NCI-H1105 (cell line): ENCODE data around the gene PRKCH.
A peak's percentile ranks its signal among the peaks of the same experiment; 100 is the strongest.

Experiments used
- DNase-seq: peaks from one replicate; lab custom pipeline; 2025; lab: John Stamatoyannopoulos, UW

Gene PRKCH

DNA sequence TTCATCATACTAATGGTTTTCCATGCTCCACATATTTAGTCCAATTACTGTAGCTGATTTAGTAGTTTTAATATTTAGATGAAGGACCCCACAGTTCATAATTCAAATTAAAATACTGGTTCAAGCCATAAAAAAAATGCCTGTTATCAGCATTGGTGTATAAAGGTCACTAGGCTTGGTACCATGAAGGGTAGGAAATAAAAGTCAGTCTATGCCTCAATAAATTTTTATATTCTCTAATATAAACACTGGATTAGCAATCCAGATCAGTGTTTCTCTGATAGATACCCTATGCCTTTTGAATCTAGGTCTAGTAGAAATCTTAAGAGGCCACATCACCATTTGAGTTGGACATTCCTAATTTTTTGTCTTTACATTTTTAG, 210.7 kb downstream of the PRKCH start:
- no peak for DNase-seq

DNA sequence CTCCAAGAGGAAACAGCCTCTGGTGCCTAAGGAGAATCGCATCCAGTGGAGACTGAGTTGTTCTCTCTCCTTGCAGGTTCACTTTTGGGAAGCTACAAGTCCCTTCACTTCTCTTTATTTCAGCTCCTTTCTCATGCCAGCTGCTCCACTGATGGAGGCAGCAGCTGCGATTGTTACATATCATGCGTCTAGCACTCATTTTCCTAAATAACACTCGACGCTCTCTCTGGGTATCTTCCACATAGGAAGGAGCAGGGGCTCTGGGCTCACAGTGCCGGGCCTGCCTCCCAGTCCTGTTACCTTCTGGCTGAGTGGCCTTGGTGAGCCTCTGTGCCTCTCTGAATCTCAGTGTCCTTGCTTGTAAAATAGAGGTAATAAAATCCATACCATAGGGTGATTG, 211.4 kb downstream of the PRKCH start:
- no peak for DNase-seq

DNA sequence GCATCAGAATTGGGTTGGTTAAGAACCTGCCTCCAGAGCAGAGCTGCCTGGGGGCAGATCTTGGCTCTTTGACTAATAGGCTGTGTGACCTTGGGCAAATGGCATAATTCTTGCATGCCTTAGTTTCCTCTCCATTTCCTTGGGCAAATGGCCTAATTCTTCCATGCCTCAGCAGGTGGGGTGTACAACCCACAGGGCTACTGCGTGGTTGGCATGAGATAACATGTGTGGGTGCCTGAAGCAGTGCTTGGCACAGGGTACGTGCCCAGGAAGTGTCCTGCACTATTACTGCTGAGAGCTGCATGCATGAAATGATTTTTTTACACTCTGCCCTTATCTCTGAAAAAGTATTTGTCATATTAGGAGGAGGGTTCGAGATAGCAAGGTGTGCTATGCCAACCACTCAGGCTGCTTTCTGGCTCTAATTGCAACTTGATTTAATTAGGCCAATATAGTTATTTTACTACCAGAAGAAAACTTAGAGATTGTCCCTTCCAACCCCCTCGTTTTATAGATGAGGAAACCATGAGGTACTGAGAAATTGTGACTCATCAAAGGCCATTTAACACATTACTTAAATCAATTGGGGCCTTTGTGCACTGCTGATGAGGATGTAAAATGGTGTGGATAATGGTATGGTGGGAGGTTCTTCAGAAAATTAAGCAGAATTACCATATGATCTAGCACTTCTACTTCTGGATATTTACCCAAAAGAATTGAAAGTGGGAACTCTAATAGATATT, 212.3 kb downstream of the PRKCH start:
- DNase-seq = no peak

DNA sequence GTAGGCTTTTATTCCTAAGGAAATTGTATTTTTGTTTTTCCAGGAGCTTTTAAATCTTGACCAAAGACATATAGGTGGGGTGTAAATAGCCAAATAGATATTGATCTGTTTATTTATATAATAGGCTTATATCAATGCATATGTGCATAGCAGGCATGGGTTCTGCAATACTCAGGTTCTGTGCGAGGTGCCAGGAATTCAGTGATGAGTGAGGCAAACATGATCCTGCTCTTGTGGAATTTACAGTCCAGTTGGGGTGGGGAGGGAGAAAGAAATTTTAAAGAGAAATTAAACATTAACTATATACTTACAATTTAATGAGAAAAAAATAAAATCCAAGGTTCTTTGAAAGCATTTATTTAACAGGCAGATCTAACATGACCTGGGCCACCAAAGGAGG, 213.7 kb downstream of the PRKCH start:
- DNase-seq = no peak

DNA sequence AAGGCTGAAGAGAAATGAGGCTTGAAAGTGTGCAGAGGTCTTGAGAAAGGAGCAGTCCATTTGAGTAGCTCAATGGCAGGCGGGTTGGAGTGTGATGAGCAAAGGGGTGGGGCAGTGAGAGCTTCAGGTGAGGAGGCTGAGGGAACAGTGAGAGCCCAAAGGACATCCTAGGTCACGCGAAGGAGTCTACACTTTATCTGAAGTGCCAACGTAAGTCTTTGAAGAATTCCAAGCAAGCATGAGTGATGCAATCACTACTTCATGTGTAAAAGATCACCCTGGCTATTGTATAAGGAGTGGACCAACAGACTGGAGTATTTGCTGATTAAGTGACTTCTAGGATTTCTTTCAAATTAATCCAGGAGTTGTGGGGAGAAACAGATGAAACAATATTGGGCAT, 214.1 kb downstream of the PRKCH start:
- no peak for DNase-seq

DNA sequence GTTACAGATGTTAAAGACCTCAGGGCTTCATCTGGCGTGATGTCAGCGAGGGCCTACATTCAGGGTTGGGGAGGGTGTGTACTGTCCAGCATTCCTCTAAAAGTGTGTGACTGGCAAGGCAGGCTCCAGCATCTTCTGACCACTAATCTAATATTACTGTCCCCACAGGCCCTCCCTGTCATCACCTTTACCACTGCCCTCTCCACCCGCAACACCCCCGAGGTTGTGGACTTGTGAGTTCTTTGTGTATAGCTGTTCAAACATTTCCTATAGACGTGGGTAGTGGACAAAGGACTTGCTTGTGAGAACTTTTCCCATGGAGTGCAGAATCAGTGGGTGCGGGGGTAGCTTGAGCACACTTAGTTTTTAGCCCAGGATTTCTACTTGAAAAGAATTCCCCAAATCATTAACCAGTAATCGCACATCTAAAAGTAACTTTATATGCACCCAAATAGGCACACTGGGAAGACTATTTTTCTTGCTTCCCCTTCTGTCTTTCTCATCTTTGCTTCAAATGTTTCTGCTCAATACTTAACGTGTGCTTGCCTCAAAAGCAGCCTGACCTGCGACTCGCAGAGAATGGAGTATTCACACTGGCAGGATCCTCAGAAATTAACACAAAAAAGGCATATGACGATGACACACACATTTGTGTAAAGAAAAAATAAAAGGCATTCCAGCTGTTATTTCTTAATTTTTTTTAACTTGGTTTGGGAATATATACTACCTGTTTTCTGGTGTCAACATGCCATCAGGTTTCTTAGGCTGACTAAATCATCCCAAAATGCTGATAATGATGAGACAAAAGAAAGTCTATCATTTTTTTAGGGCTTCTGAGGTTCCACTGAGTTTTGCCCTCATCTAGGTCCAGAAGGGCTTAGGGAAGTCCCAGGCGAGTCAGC, 215.5 kb downstream of the PRKCH start:
- DNase-seq = no peak

DNA sequence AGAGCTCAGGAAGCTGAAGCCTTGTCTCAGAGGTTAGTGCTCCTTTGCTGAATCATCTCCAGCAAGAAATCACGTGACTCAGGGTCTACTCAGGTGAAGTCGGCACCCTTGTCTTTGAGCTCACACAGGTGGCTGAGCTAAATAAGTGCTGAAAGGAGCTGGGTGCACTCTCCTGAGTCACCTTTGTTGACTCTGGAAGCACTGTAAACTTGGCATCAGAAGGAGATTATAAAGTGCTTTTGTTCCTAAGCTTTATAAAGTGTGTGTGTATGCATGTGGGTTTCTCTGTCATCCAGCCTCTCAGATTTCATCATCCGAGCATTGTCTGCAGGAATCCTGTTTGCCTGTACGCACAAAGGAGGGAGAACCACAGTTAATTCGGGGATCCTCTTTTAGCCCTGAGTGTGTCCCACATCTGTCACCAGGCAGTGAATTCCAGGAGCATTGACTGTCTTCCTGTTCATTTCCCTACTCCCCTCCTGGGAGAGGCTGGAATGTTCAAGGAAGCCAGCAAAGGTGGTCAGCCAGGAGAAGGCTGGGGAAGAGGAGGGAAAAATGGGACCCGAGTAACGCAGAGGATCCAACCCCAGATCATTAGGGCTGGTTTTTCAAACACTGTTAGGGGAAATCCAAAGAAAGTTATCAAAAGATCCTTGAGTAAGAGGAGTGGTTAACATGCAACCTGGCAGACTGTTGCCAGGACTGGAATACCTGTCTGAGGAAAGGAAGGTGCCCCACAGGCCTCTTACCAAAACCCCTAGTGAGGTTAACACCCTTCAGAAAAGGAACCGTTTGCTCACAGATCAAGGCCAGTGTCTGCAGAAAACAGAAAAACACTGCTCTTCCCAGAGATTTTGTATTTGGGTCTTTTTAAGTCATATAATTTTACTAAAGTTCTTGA, 216.4 kb downstream of the PRKCH start:
- peak; percentile 67 for DNase-seq

DNA sequence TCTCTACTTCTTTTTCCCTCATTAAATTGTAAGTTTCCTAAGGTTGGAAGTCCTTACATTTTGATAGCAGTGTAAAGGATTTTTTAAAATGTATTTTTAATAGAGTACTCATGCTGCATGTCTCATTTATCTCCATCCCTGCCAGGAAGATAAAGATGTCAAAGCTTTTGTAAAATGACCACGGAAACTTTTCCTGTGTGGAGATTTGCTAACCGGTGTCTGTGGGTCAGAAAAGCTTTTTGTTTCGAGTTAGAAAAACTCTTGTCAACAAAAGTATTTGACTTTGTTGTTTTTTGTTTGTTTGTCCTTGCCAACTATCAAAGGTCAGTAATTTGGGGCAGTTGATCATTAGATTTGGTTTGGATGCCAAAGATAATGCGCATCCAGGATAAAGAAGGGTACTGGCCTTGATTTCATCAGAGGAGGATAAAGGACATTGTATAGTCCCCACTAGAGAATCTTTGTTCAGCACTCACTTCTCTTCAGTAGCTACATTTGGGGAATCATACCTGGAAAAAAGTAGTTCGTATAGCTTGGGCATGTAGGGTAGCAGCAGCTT, 217.2 kb downstream of the PRKCH start:
- no peak for DNase-seq

DNA sequence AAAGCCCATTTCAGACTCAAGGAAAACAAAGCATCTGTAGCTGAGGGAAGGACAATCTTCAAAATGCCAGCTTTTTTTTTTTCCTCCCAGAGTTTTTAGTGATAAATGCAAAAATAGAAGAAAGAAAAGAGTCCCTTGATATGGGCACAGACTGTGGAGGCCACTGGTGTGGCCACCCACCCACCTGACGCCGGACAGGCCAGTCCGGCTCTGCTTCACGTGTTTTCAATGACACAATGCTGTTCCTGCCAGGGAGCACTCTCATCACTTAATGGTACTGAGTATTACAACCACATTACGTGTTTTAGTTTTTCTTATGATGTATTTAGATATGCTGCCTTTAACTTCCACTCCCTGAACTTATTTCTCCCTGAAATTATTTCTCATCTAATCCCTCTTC, 218.3 kb downstream of the PRKCH start:
- no peak for DNase-seq

DNA sequence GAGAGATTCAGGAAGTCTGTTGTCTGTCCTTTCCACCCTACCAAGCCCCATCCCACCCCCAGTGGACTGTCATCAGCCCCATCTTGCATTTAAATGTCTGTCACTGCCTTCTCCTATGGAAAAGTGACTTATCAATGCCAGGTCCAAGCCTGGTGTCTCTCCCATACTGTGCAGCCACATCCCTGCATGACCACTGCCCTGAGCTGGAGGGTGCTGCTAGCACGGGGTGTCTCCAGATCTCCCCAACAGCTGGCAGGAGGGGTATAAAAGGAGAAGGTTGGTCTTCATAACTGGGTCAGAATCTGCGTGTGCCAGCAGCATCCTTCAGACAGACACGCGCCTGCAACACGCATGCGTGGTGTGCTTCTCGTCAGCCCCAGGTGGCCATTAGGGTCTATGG, 219.6 kb downstream of the PRKCH start:
- no peak for DNase-seq

DNA sequence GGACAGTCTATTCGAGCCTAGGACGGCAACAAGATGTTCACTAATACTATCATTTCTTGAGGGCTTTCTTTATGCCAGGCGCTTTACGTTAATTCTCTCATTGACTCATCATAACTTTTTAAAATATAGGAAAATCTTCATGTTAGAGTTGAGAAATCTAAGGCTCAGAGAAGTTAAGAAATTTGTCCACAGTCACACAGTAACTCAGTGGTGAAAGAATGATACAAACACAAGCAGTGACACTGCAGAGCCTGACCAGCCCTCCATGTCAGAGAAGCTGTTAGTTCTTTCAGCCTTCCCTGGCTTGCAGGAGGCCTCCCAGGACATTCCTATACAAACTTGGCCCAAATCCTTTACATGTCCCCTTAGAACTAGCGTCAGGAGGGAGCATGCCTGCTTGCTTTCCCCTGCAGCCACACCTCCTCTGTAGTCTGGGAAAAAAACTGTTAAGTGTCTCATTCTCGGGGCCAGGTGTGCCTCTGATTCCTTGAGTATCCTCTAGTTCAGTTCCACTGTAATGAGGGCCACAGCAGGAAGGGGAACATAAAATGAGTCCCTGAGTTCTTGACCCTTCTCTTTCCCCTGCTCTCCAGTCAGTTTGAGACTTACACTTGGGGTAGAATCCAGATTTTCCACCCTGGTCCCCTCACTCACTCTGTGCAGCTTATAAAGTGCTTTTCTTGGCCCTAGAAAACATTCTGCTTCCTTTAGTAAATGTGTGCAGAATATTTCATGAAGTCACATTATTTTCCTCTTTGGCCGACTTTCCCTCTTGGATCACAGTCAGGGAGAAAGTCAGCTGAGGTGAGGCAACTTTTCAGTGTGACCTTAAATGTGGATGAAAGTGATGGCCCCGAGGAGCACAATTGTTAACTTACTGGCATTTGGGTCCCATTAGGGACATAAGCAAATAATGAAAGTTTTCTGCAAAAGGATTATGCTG, 221.7 kb downstream of the PRKCH start:
- no peak for DNase-seq

DNA sequence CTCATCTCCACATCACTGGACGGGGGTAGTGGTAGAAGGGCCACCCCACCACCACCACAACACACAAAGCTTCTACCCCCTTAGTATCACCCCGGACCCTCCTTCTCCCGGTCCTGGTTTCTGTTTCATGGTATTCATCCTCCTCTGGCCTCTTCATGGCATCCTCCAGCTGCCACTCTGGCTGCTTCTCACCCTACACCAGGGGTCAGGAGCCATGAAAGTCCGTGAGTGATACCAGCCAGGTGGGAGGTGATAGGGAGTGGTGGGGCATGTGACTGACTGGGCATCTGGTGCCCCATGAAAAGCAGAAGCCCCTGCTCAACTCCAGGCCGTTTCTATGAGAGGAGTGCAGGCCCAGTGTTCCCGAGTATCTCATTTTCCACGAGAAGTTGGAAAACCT, 222.6 kb downstream of the PRKCH start:
- DNase-seq = no peak

DNA sequence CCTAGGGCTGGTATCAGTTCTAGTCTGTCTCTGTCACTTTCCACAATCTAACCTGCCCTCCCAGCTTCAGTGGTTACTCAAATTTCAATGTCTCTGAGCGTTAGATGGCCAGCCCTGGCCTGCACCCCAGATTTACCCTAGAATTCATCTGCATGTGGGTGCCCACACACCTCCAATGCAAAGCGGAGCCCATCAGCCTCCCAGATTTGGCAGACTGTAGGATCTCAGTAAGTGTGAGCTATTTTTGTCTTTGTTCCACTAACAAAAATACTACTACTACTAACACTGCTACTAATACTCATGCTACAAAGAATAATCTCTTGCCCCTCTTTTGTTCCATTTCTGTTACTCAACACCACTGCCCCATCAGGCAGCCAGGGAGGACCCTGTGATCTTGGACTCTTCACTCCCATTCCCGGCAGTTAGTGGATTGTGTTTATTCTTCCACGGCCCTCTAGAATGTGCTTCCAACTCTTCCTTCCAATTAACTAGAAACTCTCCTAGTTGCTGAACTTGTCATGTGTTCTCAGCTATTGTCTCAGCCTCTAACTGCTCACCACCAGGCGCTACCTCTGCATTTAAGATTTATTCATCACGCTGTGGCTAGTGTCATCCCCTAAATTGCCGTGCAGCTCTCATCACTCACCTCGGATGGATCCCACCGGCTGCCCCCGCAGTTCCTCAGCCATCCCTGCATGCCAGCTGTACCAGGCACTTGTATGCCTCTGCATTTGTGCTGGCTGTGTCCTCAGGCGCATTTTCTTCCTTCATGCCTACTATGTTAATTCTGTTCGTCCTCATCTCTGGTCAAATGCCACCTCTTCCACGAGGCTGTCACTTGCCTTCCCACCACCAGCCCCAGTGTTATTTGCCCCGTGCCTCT, 223.3 kb downstream of the PRKCH start:
- no peak for DNase-seq

DNA sequence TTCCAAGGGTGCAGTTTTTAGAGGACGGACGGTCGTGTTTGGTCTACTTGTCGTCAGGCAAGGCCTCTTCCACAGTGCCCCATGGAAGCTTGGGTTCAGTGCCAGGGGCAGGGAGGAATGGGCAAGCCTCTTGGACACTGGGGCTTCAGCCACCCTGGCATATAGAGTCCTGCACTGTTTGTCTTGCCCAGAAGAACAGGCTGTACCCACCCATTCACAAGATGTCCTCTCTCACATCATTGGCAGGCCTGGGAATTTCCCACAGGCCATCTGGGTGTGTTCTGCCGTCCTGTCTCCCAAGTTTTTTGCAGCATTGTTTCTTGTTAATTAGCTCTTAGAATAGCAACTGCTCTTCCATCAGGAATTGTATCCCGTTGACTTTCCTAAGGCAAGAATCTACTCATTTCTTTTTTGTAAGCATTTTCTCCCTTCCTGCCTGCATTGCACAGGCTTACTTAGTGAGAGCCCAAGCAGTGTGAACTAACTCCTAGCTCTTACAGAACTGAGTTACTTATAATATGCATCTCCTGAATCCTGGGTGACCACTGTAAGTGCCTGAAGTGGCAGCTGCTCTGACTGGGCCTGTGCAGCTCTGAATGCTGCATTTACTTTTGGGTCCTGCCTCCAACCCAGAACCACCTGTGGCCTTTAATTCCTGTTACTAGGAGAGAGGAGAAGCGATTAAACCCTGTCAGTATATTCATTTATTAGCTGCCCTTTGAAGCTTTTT, 224.5 kb downstream of the PRKCH start:
- DNase-seq = no peak

DNA sequence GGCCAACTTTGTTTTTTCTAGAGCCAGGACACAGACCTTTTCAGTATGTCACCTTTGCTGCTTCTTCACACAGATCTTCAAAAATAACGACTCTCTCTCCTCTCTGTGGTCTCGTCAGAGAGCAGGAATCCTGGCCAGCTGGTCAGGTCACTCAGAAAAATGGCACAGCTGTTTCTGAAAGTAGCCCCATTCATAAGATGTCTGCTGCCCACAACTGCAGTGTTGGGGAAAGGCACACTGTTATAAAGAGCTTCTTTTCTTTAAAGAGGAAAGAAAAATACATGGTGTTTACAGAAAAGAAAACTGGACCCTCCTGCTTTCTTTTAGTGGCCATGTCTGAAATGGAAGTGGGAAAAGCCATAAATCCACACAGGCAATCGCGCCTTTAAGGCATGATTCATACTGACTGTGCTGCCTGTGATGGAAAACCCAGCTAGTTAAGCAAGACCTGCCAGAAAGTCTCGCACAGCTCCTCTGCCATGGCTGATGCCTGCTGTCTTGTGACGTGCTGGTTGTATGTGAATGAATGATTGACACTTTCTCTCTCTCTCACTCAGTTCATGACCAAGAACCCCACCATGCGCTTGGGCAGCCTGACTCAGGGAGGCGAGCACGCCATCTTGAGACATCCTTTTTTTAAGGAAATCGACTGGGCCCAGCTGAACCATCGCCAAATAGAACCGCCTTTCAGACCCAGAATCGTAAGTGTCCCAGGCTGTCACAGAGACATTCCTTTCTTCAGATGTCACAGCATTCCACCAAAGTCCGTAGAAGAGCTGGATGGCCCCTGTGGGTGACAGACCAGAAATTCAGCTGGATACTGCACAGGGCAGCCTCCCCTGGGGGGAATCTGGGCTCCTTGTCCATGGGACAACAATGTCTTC, 226.0 kb downstream of the PRKCH start:
- DNase-seq = no peak

DNA sequence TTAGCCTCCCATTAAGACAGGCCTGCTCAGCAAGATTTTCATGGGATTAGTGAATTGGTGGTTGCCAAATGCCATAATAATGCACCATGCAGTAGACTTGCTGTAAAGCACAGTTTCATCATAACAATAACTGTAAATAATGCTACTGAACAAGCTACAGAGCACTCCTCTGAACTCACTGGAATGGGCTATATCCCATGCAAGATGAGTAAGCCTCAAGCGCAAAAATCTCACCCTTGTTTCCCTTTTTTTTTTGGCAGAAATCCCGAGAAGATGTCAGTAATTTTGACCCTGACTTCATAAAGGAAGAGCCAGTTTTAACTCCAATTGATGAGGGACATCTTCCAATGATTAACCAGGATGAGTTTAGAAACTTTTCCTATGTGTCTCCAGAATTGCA, 228.0 kb downstream of the PRKCH start:
- DNase-seq = no peak

DNA sequence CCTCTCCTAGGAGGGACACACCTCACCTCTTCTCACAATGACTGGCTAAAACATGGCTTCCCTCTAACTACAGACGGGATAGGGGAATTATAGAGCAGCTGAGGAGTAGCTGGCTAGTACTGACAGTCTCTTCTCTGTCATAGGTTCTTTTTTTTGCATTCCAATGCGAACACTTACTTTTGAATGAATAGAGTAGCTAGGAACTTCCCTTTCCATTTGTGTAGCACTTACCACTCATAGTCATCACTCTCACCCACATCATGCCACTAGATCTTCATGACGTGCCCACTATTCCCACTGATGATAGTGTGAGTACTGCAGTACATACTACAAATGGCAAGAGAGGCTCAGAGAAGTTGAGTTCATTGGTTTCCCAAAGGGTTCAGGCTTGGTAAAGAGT, 230.0 kb downstream of the PRKCH start:
- DNase-seq = no peak

DNA sequence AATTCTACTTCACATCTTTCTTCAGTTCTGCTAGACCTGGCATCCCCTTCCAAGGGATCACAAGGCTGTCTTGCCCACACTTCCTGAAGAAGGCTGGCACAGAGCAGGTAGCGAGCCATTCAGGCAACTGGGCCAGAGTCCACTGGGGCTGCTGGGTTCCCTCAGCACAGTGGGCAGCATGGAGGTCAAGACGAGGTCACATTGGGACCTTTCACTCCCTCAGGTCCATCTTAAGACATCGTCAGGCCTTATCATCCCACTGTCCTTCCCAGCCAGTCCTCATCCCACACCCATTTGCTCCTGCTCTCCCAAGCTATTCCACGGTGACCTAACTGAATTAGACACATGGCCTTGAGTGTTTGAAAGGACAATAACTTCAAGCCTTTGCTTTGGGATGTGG, 230.9 kb downstream of the PRKCH start:
- no peak for DNase-seq
